Cardiac septum (tissue), 1 donor: Measurements from ENCODE around the gene SLC24A4. TPM values are rescaled to one million over a fixed set of nuclear protein-coding genes. Genes with fewer than 3 reads are reported as not detected.
"Not testable (repeated sequence)": the region's sequence is repeated elsewhere in the genome, so short reads cannot be mapped to it uniquely, and the experiment has no call there.

ENCODE experiments used
- DNase-seq: peaks from one replicate; pipeline ENCODE4 v3.0.0-alpha.2; 2020; ENCODE audit warnings: low spot score
- intact Hi-C: fragments of 100-400 bp; cut with DNase I; formaldehyde crosslinking; loops from one replicate; pipeline ENCODE4 v1.14.0; 2022
- total RNA-seq: library from RNA; stranded (reverse); fragmentation: NEBNext Ultra II Directional; extraction: Animal tissue kit (Norgen Biotek cat#: 25700); gene quantifications from one replicate; pipeline ENCODE4 v1.2.1, GENCODE V29; 2021
- donor health status: DM: no; HTN: no; CAD: no.

SLC24A4 gene
- total RNA-seq, 1 donor from 2014 or later: not detected

- intact Hi-C loops: no loop called here
- DNase-seq: no peak
These were observed 201.7 kb downstream of the SLC24A4 start for GRCh38 chr14:92524602-92525185.

GRCh38 chr14:92525322-92526095 is 202.5 kb downstream of the SLC24A4 start:
- no peak for DNase-seq
- intact Hi-C loops: no loop called here

DNA sequence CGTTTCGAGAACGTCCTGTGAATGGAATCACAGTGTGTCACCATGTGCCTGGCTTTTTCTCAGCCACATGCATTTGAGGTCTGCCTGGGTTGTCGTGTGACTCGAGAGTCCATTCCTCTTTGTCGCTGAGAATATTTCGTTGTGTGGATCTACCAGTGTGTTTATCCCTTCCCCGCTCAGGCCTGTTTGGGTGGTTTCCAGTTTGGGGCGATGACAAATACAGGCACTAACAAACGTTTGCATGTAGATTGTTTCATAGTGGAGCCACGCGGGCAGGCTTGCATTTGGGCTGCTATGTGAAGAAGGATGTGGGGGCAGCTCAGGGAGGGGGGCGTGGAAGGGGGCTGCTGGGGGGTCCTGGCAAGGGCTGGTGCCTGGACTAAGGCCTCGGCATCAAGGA is 204.8 kb downstream of the SLC24A4 start:
- no peak for DNase-seq
- intact Hi-C loops: no loop called here

- DNase-seq: no peak
- intact Hi-C loops: no loop called here
These were observed 205.6 kb downstream of the SLC24A4 start for GRCh38 chr14:92528486-92529100.

GRCh38 chr14:92529903-92530302 is 206.9 kb downstream of the SLC24A4 start:
- no peak for DNase-seq
- intact Hi-C loops: no loop called here

GRCh38 chr14:92531106-92531873 is 208.3 kb downstream of the SLC24A4 start:
- no peak for DNase-seq
- intact Hi-C loops: no loop called here

DNA sequence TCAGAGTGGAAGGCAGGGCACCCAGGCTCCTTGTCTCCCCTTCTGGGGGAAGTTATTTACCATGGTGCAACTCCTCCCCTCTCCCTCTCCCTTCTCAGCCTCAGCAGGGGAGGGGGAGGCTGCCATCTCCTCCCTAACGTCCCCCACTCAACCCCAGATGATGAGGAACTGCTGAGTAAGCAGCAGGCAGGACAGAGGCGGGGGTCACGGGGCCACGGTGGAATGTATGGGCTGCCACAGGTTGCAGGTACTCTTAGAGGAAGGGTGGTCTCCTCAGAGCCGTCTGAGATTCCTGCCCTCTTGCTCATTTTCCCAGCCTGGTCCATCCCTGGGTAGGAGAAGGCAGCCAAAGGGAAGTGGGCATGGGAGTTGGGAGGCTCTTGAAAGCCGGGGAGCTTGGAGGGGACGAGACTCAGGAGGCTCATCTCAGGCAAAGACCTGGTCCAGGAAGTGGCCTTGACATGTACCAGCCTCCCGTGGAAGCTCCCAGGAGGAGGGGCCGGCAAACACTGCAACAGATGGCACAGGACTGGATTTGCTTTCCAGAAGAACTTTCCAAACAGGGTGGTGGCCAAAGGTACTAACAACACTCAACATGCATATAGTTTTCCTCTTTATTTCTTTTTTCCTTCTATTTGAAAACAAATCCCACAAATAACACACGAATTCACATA is 209.7 kb downstream of the SLC24A4 start:
- intact Hi-C loops: no loop called here
- no peak for DNase-seq

- DNase-seq: no peak
- intact Hi-C loops: no loop called here
These were observed 212.1 kb downstream of the SLC24A4 start for GRCh38 chr14:92534932-92535643.

- intact Hi-C loops: not testable (repeated sequence)
These were observed 213.3 kb downstream of the SLC24A4 start for GRCh38 chr14:92536231-92536630.

GRCh38 chr14:92538412-92538985 is 215.5 kb downstream of the SLC24A4 start:
- no peak for DNase-seq
- intact Hi-C loops: no loop called here

More at GRCh38 chr14:92536231-92536630, 213.3 kb downstream of the SLC24A4 start:
- not testable (repeated sequence) for DNase-seq

GRCh38 chr14:92539419-92539818 is 216.5 kb downstream of the SLC24A4 start:
- no peak for DNase-seq
- intact Hi-C loops: no loop called here

DNA sequence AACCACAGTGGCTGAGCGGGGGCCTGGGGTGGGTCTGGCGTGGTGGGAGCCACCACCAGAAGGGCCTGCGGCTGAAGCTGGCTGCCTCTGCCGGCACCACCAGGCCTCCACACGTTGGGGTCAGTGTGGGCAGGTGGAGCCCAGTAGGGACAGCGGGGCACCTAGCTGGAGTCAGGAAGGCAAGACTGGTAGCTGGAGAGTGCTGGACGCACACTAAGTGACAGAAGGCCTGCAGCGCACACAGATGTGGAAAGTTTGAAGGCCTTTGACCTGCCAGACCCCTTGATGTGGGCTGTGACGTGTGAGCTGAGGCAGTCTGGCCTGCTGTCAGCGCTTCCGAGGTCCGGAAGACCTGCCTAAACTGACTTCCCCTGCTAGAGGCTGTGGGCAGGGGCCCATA is 216.9 kb downstream of the SLC24A4 start:
- no peak for DNase-seq
- intact Hi-C loops: no loop called here

- DNase-seq: peak; percentile 94
- intact Hi-C loops: no loop called here
These were observed 217.6 kb downstream of the SLC24A4 start for GRCh38 chr14:92540472-92541048.

DNA sequence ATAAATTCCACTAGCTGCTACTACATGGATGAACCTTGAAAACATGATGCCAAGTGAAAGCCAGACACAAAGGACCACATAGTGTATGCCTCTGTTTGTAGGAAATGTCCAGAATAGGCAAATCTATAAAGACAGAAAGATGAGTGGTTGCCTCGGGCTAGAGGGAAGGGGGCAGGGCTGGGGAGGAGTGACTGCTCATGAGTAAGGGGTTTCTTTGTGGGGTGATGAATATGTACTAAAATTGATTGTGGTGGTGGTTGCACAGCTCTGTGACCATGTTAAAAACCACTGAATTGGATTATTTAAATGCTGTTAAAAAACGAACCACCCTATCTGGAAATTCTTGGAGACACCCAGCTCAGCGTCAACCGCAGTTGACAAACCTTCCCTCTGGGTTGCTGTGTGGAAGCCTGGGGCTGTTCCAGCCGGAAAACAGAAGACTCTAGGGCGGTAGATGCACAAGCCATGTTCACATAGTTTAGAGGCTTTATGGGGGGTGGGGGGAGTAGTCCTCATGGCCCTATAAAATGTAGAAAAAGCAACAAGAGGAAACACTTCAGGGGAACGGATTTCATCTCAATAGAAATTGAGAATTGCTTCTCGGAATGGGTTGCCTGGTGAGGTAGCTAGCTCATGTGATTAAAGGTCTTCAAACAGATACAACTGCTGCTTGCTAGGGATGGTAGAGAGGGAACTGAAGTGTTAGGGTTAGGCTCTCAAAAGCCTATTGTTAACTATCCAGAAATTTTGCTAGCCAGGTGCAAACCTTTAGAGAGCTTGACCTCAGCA is 220.0 kb downstream of the SLC24A4 start:
- intact Hi-C loops: no loop called here
- no peak for DNase-seq

- intact Hi-C loops: no loop called here
- no peak for DNase-seq
These were observed 221.2 kb downstream of the SLC24A4 start for GRCh38 chr14:92544051-92544720.

- DNase-seq: no peak
- intact Hi-C loops: no loop called here
These were observed 223.5 kb downstream of the SLC24A4 start for GRCh38 chr14:92546347-92547053.
